SK-N-SH (cell line): ENCODE measurements around the gene TMEM74B.

ENCODE experiments used
- CTCF ChIP-seq: fragments of 200-600 bp; sonication (generic); IDR thresholded peaks from 2 replicates; pipeline ENCODE4 v1.6.1; 2017; ENCODE audit warnings: antibody characterized with exemption, mild to moderate bottlenecking, moderate library complexity
- ELF1 ChIP-seq: IDR thresholded peaks from 2 replicates; pipeline ENCODE4 v1.4.0; 2012
- NFIC ChIP-seq: IDR thresholded peaks from 2 replicates; pipeline ENCODE4 v1.4.0; 2012; ENCODE audit warnings: borderline replicate concordance
- RAD21 ChIP-seq: IDR thresholded peaks from 2 replicates; pipeline ENCODE4 v1.6.1; 2012; ENCODE audit warnings: mild to moderate bottlenecking, low read length
- RCOR1 ChIP-seq: fragments of 150-350 bp; IDR thresholded peaks from 2 replicates; pipeline ENCODE4 v1.6.1; 2017; ENCODE audit warnings: antibody characterized with exemption, low read length
- TAF1 ChIP-seq: IDR thresholded peaks from 2 replicates; pipeline ENCODE4 v1.6.1; 2012; ENCODE audit warnings: low read depth, mild to moderate bottlenecking, low read length, moderate library complexity, borderline replicate concordance

GRCh38 chr20:1186367-1186991 lies 1.7 kb upstream of the TMEM74B start:
- TF ChIP-seq ELF1 (no peak), RAD21 (no peak), CTCF (no peak), NFIC (no peak), RCOR1 (no peak), TAF1 (no peak)
